Fibroblast of lung (primary cell): ENCODE measurements around the gene HERC2. TPM values are rescaled to one million over a fixed set of nuclear protein-coding genes. Genes with fewer than 3 reads are reported as not detected.
"Not testable (repeated sequence)": the region's sequence is repeated elsewhere in the genome, so short reads cannot be mapped to it uniquely, and the experiment has no call there.

ENCODE experiments used
- DNase-seq, 2 donors: peaks; one replicate each; pipeline versions ENCODE4 v3.0.0 to v3.0.0-alpha.2; 2010; ENCODE audit warnings: low read depth in 2 of 2
- H2AFZ ChIP-seq: 2 replicates; pipeline ENCODE4 v1.5.1; 2012; ENCODE audit warnings: low read length, control low read depth, inconsistent platforms
- H3K27ac ChIP-seq: 2 replicates; pipeline ENCODE4 v1.5.1; 2011; ENCODE audit warnings: low read length, control low read depth; ENCODE audit not compliant: insufficient read depth
- H3K27me3 ChIP-seq: 2 replicates; pipeline ENCODE4 v1.5.1; 2011; ENCODE audit warnings: mild to moderate bottlenecking, low read length; ENCODE audit not compliant: control insufficient read depth, insufficient read depth
- H3K36me3 ChIP-seq: 2 replicates; pipeline ENCODE4 v1.5.1; 2011; ENCODE audit warnings: low read length; ENCODE audit not compliant: control insufficient read depth, insufficient read depth
- H3K4me1 ChIP-seq: 2 replicates; pipeline ENCODE4 v1.5.1; 2011; ENCODE audit warnings: low read length; ENCODE audit not compliant: control insufficient read depth, insufficient read depth; ENCODE audit errors: extremely low read depth
- H3K4me2 ChIP-seq: 2 replicates; pipeline ENCODE4 v1.5.1; 2011; ENCODE audit warnings: low read length, control low read depth; ENCODE audit not compliant: insufficient read depth; ENCODE audit errors: extremely low read depth
- H3K4me3 ChIP-seq, 4 experiments: fragments of 200-600 bp in 1 of 4; sonication (generic) in 1 of 4; replicated peaks in 1 of 4; 2 replicates each; pipeline ENCODE4 v1.5.1; 2011 to 2016; ENCODE audit warnings: low read length in 4 of 4, low read depth in 3 of 4, mild to moderate bottlenecking in 3 of 4, control low read depth in 2 of 4, inconsistent platforms in 1 of 4, mixed read lengths in 1 of 4; ENCODE audit not compliant: insufficient read depth in 1 of 4; ENCODE audit errors: control extremely low read depth in 1 of 4
- H3K79me2 ChIP-seq: 2 replicates; pipeline ENCODE4 v1.5.1; 2012; ENCODE audit warnings: mild to moderate bottlenecking, low read length, inconsistent platforms; ENCODE audit not compliant: control insufficient read depth, insufficient read depth
- H3K9ac ChIP-seq: 2 replicates; pipeline ENCODE4 v1.5.1; 2011; ENCODE audit warnings: mild to moderate bottlenecking, low read length, control low read depth; ENCODE audit not compliant: insufficient read depth
- H3K9me3 ChIP-seq: 2 replicates; pipeline ENCODE4 v1.5.1; 2012; ENCODE audit warnings: low read depth, low read length; ENCODE audit not compliant: control insufficient read depth, insufficient read depth
- H4K20me1 ChIP-seq: 2 replicates; pipeline ENCODE4 v1.5.1; 2011; ENCODE audit warnings: low read length; ENCODE audit not compliant: control insufficient read depth, insufficient read depth; ENCODE audit errors: extremely low read depth
- EZH2 ChIP-seq: IDR thresholded peaks from 2 replicates; pipeline ENCODE4 v1.5.1; 2012; ENCODE audit warnings: low read length, control low read depth, mild to moderate bottlenecking; ENCODE audit errors: missing control alignments
- polyA plus RNA-seq, 2 donors: library from polyadenylated mRNA; depleted of rRNA in 1 of 2; stranded (reverse) in 1 of 2; unstranded in 1 of 2; fragments of >200 nt; gene quantifications; 2 replicates each; pipeline ENCODE4 v1.2.1, GENCODE V29; 2011 to 2012; ENCODE audit warnings: missing spikeins in 1 of 2
- total RNA-seq: library from RNA; depleted of rRNA; stranded (reverse); fragments of >200 nt; gene quantifications from 2 replicates; pipeline ENCODE4 v1.2.1, GENCODE V29; 2014
- TF ChIP-seq, protein P1 (sequence below), 2 donors: IDR thresholded peaks in 1 of 2; conservative IDR thresholded peaks in 1 of 2; 1 replicate in 1 of 2; 2 replicates in 1 of 2; pipeline ENCODE4 v1.5.1; 2011 to 2012; ENCODE audit warnings: low read length in 2 of 2, control low read depth in 1 of 2, inconsistent platforms in 1 of 2, low read depth in 1 of 2, mild to moderate bottlenecking in 1 of 2

HERC2 gene
- total and polyA plus RNA-seq, 2 donors (not counting 1 experiment from before 2014, with no cell fraction given), result 12.4 to 55.8 TPM

DNA sequence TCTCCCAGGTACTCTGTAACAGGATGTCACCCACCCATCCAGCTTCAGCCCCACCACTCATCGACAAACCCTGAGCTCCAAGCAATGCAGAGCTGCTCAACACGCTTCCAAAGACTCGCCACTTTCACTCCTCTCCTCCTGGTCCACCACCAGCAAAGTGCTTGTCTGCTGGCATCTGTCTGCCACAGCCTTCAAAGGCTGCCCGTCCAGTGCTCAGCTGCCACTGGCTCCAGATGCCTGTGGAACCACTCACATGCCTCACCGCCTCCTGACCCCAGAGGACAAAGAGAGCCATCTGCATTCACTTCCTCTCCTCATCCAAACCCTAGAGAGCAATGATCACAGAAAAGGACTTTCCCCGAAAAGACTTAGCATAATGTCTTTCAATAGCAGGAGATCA is 113.4 kb downstream of the HERC2 start:
- no peaks in the 10 kb centered on the region for H3K4me1 ChIP-seq
- no peaks in the 10 kb centered on the region for H3K27me3 ChIP-seq
- TF ChIP-seq, protein P1, sequence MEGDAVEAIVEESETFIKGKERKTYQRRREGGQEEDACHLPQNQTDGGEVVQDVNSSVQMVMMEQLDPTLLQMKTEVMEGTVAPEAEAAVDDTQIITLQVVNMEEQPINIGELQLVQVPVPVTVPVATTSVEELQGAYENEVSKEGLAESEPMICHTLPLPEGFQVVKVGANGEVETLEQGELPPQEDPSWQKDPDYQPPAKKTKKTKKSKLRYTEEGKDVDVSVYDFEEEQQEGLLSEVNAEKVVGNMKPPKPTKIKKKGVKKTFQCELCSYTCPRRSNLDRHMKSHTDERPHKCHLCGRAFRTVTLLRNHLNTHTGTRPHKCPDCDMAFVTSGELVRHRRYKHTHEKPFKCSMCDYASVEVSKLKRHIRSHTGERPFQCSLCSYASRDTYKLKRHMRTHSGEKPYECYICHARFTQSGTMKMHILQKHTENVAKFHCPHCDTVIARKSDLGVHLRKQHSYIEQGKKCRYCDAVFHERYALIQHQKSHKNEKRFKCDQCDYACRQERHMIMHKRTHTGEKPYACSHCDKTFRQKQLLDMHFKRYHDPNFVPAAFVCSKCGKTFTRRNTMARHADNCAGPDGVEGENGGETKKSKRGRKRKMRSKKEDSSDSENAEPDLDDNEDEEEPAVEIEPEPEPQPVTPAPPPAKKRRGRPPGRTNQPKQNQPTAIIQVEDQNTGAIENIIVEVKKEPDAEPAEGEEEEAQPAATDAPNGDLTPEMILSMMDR (conservative IDR thresholded peaks at IDR 0.05 in 1 of 2, IDR thresholded peaks at IDR 0.05 in 1 of 2; ENCODE audit: low read depth in 1 of 2, low read length in 2 of 2), result no peak
- TF ChIP-seq EZH2, result no peak
- no peaks in the 10 kb centered on the region for H3K36me3 ChIP-seq
- no peak overlapping the region for H3K27ac ChIP-seq
- H3K9me3 ChIP-seq, result no peaks in the 10 kb centered on the region
- H3K79me2 ChIP-seq, result no peaks in the 10 kb centered on the region
- no peak overlapping the region for H3K9ac ChIP-seq
- DNase-seq, result no peak
- H3K4me2 ChIP-seq, result no peak overlapping the region
- no peaks in the 10 kb centered on the region for H4K20me1 ChIP-seq
- H2AFZ ChIP-seq, result no peak overlapping the region
- no peak overlapping the region for H3K4me3 ChIP-seq

DNA sequence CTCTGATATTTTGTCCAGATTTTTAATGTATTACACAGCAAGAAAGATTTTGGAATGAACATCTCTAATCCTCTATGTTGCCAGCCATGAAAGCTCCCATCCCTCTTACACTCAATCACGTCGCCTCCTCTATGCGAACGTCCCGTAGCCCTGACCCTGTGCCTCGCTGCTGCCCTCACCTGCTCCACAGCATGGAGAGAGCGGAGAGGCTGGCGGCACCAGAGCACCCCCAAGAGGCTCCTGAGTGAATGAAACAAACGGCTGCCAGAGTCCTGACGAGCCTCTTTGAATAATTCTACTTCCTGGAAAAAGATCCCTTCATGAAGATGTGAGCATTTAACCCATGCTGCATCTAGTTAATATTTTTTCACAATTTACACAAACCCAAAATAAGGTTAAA is 116.3 kb downstream of the HERC2 start:
- H3K4me3 ChIP-seq, H2AFZ ChIP-seq, H3K9me3 ChIP-seq, H3K4me1 ChIP-seq, H3K36me3 ChIP-seq, H3K4me2 ChIP-seq, H3K79me2 ChIP-seq, H3K27me3 ChIP-seq, H4K20me1 ChIP-seq, DNase-seq, H3K9ac ChIP-seq, H3K27ac ChIP-seq: not testable (repeated sequence)

DNA sequence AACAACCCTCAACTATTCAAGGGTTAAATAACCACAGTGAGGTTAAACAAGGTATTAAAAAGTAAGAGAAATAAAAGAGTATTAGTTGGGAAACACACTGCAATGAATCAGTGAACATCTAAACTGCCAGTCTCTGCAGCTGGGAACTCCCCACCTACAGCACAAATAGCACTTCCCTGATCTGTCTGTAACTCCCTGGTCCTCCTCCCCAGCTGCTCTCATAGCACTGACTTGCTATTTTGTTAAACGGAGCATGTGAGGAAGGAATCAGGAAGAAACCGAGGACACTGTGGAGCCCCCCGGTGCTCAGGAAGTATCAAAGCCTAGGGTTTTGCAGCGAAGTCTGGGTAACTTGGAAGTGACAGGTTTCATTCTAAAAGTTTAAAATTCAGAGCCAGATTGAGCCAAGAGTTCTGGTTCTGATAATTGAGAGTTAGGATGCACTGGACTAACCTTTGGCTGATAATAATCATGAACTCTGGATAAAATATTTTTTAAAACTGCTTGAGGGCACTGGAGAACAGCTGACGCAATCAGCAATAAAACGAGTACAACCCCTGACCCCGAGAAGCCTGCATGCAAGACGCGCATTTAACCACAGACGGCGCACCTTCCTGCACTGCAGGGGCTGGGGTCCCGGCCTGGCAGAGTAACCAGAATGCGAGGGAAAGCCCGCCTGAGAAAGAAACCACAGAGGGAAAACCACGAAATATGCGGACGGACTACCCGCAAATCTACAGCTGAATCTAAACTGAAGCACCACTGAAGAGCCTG is 118.7 kb downstream of the HERC2 start:
- not testable (repeated sequence) for H2AFZ ChIP-seq, H3K9me3 ChIP-seq, H3K4me3 ChIP-seq, H4K20me1 ChIP-seq, H3K79me2 ChIP-seq, DNase-seq, H3K27me3 ChIP-seq, H3K4me1 ChIP-seq, H3K4me2 ChIP-seq, H3K9ac ChIP-seq, H3K27ac ChIP-seq, H3K36me3 ChIP-seq

- H3K9me3 ChIP-seq, H3K4me1 ChIP-seq, H3K36me3 ChIP-seq, DNase-seq, H3K4me2 ChIP-seq, H3K4me3 ChIP-seq, H3K27ac ChIP-seq, H3K9ac ChIP-seq, H3K79me2 ChIP-seq, H4K20me1 ChIP-seq, H2AFZ ChIP-seq, H3K27me3 ChIP-seq: not testable (repeated sequence)
Measured at GRCh38 chr15:28202124-28202523, 119.9 kb downstream of the HERC2 start.

DNA sequence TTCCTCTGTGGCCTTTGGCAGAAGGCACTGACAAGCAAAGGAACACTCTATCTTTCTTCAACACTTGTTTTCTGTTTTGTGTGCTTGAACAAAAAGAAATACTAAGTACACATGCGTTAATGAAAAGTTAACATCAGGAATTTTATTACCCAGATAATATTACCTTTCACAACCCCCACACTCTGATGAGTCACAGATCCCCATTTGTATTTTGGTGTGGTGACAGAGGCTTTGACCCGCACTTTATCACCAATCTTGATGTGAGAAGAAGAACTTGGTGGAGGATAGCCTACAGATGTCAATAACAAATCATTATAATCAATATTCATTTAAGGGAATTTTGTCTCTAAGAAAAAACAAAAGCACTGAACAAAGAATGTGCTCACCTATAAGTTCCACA is 123.8 kb downstream of the HERC2 start:
- not testable (repeated sequence) for H3K4me1 ChIP-seq, H4K20me1 ChIP-seq, H3K36me3 ChIP-seq, H3K9ac ChIP-seq, DNase-seq, H3K9me3 ChIP-seq, H3K79me2 ChIP-seq, H2AFZ ChIP-seq, H3K27ac ChIP-seq, H3K4me2 ChIP-seq, H3K27me3 ChIP-seq, H3K4me3 ChIP-seq

DNA sequence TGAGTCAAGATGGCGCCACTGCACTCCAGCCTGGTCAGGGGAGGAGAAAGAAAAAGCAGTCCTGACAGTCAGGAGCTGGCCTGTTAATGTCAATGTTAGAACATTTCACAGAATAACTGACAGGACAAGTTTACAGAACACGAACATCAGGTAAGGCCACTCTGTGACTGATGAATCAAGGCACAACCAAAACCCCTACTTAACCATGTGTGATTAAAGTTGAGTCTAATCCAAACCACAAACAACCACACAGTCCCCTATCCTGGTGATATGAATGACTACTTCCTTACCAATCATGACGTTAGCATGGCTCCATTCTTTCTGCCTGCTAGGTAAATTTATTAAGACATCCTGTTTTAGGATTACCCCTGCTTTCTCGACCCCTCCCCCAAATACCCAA is 124.3 kb downstream of the HERC2 start:
- not testable (repeated sequence) for H4K20me1 ChIP-seq, H3K9me3 ChIP-seq, H2AFZ ChIP-seq, H3K4me3 ChIP-seq, H3K4me1 ChIP-seq, H3K79me2 ChIP-seq, H3K27ac ChIP-seq, H3K27me3 ChIP-seq, H3K4me2 ChIP-seq, DNase-seq, H3K9ac ChIP-seq, H3K36me3 ChIP-seq
